Fibroblast of villous mesenchyme (primary cell): ENCODE data around the gene SETD9. TPM values are rescaled to one million over a fixed set of nuclear protein-coding genes. Genes with fewer than 3 reads are reported as not detected.

Source experiments
- DNase-seq: peaks from one replicate; pipeline ENCODE4 v3.0.0-alpha.2; 2010; ENCODE audit warnings: low read depth
- H3K4me3 ChIP-seq: 2 replicates; pipeline ENCODE4 v1.5.1; 2011; ENCODE audit warnings: low read depth, mild to moderate bottlenecking, low read length
- total RNA-seq: library from RNA; depleted of rRNA; stranded (reverse); fragments of >200 nt; gene quantifications from 2 replicates; pipeline ENCODE4 v1.2.3, GENCODE V29; 2012
- TF ChIP-seq, protein P1 (sequence below): IDR thresholded peaks from 2 replicates; pipeline ENCODE4 v1.5.1; 2012; ENCODE audit warnings: low read depth, mild to moderate bottlenecking, low read length; ENCODE audit not compliant: insufficient read depth

Gene SETD9
- total RNA-seq, 1 donor, result 7.3 TPM

DNA sequence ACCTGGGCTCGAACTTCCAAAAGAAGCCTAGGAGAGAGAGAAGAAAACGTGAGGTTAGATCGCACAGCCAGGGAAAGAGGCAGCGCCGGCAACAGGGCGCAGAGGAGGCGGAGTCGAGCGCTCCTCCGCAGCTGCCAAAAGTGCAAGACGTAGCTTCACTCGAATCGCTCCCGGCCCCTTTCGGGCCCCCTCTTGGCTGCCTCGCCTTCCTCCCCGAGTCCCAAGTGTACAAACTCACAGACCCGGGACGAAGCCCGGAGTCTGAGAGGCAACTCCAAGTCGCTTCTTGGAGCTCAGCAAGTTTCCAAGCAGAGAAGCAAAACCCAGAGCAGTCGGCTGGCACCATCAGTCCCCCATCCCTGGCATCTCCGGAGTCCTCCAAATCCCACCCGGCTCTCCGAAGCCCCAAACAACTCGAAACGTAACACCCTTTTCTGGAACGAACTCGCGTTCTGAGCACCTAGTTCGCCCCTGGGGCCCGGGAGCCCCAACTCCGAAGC is 41.3 kb downstream of the SETD9 start:
- TF ChIP-seq, protein P1, sequence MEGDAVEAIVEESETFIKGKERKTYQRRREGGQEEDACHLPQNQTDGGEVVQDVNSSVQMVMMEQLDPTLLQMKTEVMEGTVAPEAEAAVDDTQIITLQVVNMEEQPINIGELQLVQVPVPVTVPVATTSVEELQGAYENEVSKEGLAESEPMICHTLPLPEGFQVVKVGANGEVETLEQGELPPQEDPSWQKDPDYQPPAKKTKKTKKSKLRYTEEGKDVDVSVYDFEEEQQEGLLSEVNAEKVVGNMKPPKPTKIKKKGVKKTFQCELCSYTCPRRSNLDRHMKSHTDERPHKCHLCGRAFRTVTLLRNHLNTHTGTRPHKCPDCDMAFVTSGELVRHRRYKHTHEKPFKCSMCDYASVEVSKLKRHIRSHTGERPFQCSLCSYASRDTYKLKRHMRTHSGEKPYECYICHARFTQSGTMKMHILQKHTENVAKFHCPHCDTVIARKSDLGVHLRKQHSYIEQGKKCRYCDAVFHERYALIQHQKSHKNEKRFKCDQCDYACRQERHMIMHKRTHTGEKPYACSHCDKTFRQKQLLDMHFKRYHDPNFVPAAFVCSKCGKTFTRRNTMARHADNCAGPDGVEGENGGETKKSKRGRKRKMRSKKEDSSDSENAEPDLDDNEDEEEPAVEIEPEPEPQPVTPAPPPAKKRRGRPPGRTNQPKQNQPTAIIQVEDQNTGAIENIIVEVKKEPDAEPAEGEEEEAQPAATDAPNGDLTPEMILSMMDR, result no peak
- H3K4me3 ChIP-seq, result peak overlapping the region; percentile 84
- DNase-seq, result peak; percentile 71

DNA sequence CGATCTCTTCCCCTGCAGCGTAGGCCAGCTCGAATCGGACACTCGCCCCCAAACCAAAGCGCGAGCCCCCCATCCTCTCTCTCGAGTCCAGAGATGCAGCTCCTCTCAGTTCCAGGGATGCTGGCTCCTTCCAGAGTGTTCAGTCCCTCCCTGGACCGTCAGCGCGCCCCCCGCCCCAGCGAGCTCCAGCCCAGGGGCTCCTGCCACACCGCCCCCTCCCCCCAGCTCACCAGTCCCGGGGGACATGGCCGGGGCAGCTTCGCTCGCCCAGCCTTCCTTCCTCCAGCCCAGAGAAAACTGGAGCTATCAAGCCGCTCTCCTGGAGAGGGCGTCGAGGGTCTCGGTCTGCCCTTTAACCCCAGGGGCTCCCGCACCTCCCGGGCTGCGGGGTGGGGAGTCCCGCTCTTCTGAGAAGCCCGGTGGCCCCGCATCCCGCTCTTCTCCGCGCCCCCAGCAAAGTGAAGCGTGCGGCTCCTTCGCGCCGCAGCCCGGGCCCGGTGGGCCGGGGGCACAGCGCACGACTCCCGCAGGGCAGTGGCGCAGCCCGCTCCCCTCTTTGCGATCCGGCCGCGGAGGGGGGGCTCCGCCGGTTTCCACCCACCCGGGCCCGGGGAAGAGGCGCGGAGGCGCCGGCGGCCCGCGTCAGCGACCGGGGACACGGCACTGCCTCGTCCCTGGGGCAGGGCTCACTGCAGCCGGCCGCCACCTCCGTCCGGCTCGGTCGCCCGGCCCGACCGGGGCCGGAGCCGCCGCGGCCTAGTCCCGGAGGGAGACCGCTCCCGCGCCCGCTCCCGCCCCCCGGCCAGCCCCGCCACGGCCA is 41.9 kb downstream of the SETD9 start:
- peak overlapping the region; percentile 84 for H3K4me3 ChIP-seq
- peak; percentile 7 for DNase-seq
- TF ChIP-seq, protein P1, result no peak

DNA sequence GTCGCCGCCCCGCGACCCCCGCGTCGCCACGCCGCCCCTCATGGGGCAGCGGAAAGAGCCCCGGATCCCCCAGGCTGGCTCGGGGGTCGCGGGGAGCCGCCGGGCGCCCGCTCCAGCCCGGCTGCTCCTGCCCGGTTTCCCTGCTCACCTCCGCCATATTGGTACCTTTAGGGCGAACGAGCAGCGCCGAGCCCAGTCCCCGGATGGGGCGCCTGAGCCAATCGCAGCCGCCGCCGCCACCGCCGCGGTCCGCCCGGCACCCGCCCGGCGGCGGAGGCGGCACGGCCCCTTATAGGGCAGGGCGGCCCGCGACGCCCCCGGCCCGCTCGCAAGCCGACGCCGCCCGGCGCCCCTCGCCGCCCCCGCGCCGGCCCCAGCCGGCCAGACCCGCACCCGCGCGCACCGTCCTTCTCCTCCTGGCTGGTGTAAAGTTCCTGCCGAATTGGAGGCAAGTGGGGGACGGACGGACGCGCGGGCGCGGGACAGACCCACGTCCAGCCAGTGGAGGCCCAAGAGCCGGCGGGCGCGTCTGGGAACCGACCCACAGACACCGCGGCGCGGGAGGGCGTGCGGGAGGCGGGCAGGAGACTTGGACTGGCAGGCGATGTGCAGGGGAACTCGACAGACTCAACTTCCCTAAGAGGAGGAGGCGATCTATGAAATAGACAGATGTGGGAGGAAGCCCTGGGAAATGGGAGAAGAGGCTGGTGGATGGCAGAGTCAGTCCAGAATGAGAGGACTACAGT is 42.7 kb downstream of the SETD9 start, which contains the start of gene MIER3:
Gene MIER3 (minus strand): TSS at position 178 of the 746 bp plus-strand sequence. CDS start 21 bp downstream, at position 157.
- TF ChIP-seq, protein P1, result no peak
- DNase-seq, result peak; percentile 73
- peak within 1 kb of the TSS; percentile 84 for H3K4me3 ChIP-seq

DNA sequence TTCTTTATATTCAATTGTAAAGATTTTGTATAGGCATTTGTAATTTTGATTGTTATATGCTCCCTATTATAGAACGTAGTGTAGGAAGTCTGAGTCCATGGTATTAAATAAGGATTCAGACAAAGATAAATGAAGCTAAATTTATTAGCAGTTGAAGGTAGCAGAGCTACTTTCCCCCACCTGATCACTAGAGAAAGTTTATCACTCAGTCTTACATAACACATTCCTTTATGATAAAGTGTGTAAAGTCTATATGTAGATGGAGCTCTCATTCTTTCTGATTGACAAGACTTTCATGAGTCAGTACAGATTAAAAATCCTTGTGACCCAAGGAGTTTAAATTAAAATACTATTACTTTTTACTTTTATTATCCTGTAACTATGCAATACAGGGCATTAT is 44.9 kb downstream of the SETD9 start:
- TF ChIP-seq, protein P1, result no peak
- DNase-seq, result no peak
- no peak overlapping the region for H3K4me3 ChIP-seq

DNA sequence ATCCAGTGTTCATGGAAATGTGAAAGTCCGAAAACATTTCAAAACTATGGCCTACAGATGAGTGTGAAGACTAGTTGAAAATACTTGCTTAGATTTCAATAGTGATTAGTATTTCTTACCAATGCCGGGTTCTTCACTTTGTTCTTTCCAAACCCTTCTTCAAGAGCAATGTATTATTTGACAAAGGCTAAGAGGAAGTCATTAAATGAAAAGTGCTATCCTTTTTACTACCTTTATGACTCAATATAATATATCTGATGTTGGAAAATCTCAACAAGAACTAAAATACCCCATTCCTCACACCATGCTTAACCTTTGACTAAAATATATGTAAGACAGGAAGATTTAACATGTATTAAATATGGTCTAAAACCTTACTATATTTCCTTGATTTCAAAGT is 49.2 kb downstream of the SETD9 start:
- H3K4me3 ChIP-seq, result no peak overlapping the region
- TF ChIP-seq, protein P1, result no peak
- no peak for DNase-seq

DNA sequence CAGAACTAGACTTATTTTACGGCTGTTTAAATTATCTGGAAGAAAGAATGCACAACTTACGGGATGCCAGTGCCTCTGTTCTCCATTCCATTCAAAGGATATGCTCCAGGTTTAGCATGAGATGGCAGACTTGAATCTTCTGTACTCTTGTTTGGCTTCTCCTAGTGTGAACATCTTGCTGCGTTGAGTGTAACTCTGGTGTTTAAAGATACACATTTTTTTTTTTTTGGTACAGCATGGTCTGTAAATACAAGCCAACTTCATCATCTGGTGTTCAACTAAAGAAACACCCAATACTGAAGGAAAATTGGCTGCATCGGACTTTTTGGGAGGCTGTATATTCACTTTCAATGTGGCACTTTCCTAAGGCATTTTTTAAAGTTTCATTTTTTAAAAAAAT is 49.9 kb downstream of the SETD9 start:
- no peak for DNase-seq
- no peak overlapping the region for H3K4me3 ChIP-seq
- TF ChIP-seq, protein P1, result no peak
